Small intestine (tissue), 7 donors: ENCODE results near the gene KCTD6. TPM values are rescaled to one million over a fixed set of nuclear protein-coding genes. Genes with fewer than 3 reads are reported as not detected.
A peak's percentile ranks its signal among the peaks of the same experiment; 100 is the strongest.

ENCODE experiments used
- DNase-seq, 2 donors: peaks; one replicate each; pipeline versions ENCODE4 v3.0.0 to v3.0.0-alpha.2; 2013
- FAIRE-seq: peaks from 2 replicates; lab custom pipeline; 2012; peaks lifted over from hg19 to GRCh38; lab: Jason Lieb, UNC
- H3K27ac ChIP-seq, 3 donors: one replicate each; pipeline ENCODE4 v1.5.1; 2013; ENCODE audit warnings: low read length in 2 of 3, mild to moderate bottlenecking in 2 of 3, control low read depth in 1 of 3, inconsistent platforms in 1 of 3, low read depth in 1 of 3, moderate library complexity in 1 of 3
- H3K27me3 ChIP-seq, 3 donors: one replicate each; pipeline ENCODE4 v1.6.1; 2013; ENCODE audit warnings: low read length in 3 of 3, inconsistent platforms in 1 of 3; ENCODE audit not compliant: control insufficient read depth in 3 of 3, insufficient read depth in 3 of 3
- H3K36me3 ChIP-seq, 3 donors: one replicate each; pipeline ENCODE4 v1.6.1; 2013; ENCODE audit warnings: low read length in 3 of 3, inconsistent platforms in 1 of 3, low read depth in 1 of 3, mild to moderate bottlenecking in 1 of 3, moderate library complexity in 1 of 3; ENCODE audit not compliant: control insufficient read depth in 3 of 3, insufficient read depth in 2 of 3
- H3K4me1 ChIP-seq, 3 donors: one replicate each; pipeline ENCODE4 v1.6.1; 2013; ENCODE audit warnings: low read length in 2 of 3, inconsistent platforms in 1 of 3, low read depth in 1 of 3, mild to moderate bottlenecking in 1 of 3, moderate library complexity in 1 of 3; ENCODE audit not compliant: control insufficient read depth in 3 of 3, insufficient read depth in 2 of 3
- H3K4me3 ChIP-seq, 3 donors: one replicate each; pipeline ENCODE4 v1.5.1; 2013; ENCODE audit warnings: low read length in 3 of 3, control low read depth in 1 of 3, inconsistent platforms in 1 of 3, low read depth in 1 of 3, mild to moderate bottlenecking in 1 of 3, moderate library complexity in 1 of 3
- H3K9me3 ChIP-seq, 2 donors: one replicate each; pipeline ENCODE4 v1.6.1; 2013; ENCODE audit warnings: low read depth in 1 of 2, low read length in 1 of 2; ENCODE audit not compliant: control insufficient read depth in 2 of 2, insufficient read depth in 1 of 2
- WGBS, 3 donors: extraction: QIAGEN DNeasy Blood & Tissue Kit; methylation state at CpG; one replicate each; pipeline ENCODE4 v1.1.7; 2013; 5-methylcytosine and 5-hydroxymethylcytosine counted together
- polyA plus RNA-seq, 4 donors: library from polyadenylated mRNA; stranded (reverse) in 3 of 4; unstranded in 1 of 4; fragments of 200-250 nt in 3 of 4; fragments of 120-200 nt in 1 of 4; gene quantifications; one replicate each; pipeline versions ENCODE4 v1.2.1 to v1.2.3, GENCODE V29; 2013
- donor health status: healthy with polysubstance abuse.
- donor health status: control.
- donor health status: control.
- donor health status: Bipolar disorder and iron deficiency.
- donor health status: healthy.

KCTD6 gene
- polyA plus RNA-seq, 4 donors: 2.4 to 22.6 (median 4.7) TPM

- FAIRE-seq: no peak
- H3K36me3 ChIP-seq: peaks cover 4 to 25% (median 14%) of the 10 kb centered on the region in 3 donors
These were observed 16.5 kb downstream of the KCTD6 start for GRCh38 chr3:58508437-58508836.

GRCh38 chr3:58514405-58514804, 22.5 kb downstream of the KCTD6 start:
- H3K27ac ChIP-seq: no peak overlapping the region
- no peak for DNase-seq
- no peak for FAIRE-seq
- H3K27me3 ChIP-seq: no peaks in the 10 kb centered on the region
- H3K4me3 ChIP-seq: no peak overlapping the region
- WGBS, 3 donors: 91 to 93% (median 93%) methylated on average over 3 of the region's 3 CpGs
- no peaks in the 10 kb centered on the region for H3K9me3 ChIP-seq
- H3K4me1 ChIP-seq: peaks cover 0 to 19% (median 0%) of the 10 kb centered on the region in 3 donors
- H3K36me3 ChIP-seq: peaks cover 0 to 33% (median 13%) of the 10 kb centered on the region in 3 donors

More at GRCh38 chr3:58508437-58508836, 16.5 kb downstream of the KCTD6 start:
- no peaks in the 10 kb centered on the region for H3K4me1 ChIP-seq
- no peak overlapping the region for H3K27ac ChIP-seq
- no peaks in the 10 kb centered on the region for H3K27me3 ChIP-seq
- H3K4me3 ChIP-seq: no peak overlapping the region
- no peaks in the 10 kb centered on the region for H3K9me3 ChIP-seq
- no peak for DNase-seq
- WGBS, 3 donors: 75 to 79% (median 77%) methylated on average over 6 of the region's 6 CpGs

DNA sequence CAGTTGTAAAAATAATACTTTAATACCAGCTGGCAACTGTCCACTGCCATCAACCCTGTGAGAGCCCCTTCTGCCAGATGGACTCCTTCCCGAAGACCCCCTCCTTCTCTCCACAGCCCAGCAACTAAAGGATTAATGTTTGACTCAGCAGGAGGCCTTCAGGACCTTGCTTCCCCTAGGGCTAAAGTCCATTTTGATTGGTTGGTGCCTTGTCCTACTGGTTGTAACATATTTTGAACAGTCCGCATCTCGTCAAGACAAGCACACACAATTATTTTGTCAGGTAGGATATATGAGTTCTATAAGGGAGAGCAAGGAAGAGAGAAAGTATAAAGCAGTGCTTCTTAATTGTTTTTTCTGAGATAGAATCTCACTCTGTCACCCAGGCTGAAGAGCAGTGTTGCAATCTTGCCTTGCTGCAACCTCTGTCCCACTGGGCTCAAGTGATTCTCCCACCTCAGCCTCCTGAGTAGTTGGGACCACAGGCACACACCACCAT, 26.4 kb downstream of the KCTD6 start:
- H3K4me3 ChIP-seq: no peak overlapping the region
- H3K36me3 ChIP-seq: peaks cover 5 to 58% (median 18%) of the 10 kb centered on the region in 3 donors
- H3K9me3 ChIP-seq: no peaks in the 10 kb centered on the region
- DNase-seq: peak; percentile 46 to 82
- no peaks in the 10 kb centered on the region for H3K27me3 ChIP-seq
- no peak for FAIRE-seq
- 7 to 49% (median 29%) methylated on average over 3 of the region's 3 CpGs for WGBS, 3 donors
- H3K27ac ChIP-seq: peak overlapping the region in 1 of 3 donors; percentile 88
- peaks cover 0 to 56% (median 0%) of the 10 kb centered on the region in 3 donors for H3K4me1 ChIP-seq

DNA sequence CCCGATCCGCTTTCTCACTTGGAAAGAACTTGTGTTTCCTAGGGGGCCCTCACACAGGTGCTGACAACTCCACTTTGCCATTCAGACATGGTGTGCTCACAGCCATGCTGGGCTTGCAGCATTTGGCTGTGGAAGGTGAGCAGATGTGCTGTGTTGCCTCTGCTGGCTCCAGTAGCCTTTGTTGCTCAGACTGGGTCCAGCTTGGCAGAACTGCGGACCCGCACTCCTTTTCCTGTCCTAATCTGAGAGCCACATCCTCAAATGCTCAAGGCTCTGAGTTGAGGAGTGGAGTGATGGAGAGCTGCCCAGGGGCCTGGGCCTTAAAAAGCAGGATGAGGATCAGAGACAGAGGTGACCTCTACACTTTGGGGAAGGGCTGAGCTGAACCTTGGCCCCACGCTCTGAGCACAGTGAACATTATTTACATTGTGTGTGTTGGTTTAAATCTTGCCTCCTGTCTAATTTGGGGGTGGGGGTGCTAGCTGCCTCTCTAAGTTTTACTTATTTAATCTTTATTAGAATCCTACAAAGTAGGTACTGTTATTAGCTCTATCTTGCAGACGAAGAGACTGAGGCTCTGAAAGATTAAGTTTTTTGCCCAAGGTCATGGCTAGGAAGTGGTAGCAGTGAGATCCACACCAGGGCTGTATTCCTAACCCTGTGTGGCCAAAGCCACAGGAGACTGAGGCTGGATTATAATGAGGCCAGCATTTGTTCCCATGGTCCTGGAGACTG, 27.9 kb downstream of the KCTD6 start:
- 75 to 85% (median 81%) methylated on average over 6 of the region's 6 CpGs for WGBS, 3 donors
- Histone ChIP-seq H3K4me3 (no peak overlapping the region), H3K27ac (peak overlapping the region in 1 of 3 donors; percentile 88), H3K9me3 (no peaks in the 10 kb centered on the region), H3K4me1 (peaks cover 0 to 64% (median 0%) of the 10 kb centered on the region in 3 donors), H3K27me3 (no peaks in the 10 kb centered on the region), H3K36me3 (peaks cover 5 to 67% (median 10%) of the 10 kb centered on the region in 3 donors)
- peak in 1 of 2 donors; percentile 14 for DNase-seq
- no peak for FAIRE-seq

GRCh38 chr3:58520403-58521335, 28.8 kb downstream of the KCTD6 start:
- FAIRE-seq (no peak), DNase-seq (peak in 1 of 2 donors; percentile 60)
- Histone ChIP-seq H3K27me3 (no peaks in the 10 kb centered on the region), H3K4me1 (peaks cover 0 to 64% (median 0%) of the 10 kb centered on the region in 3 donors), H3K4me3 (no peak overlapping the region), H3K9me3 (no peaks in the 10 kb centered on the region), H3K36me3 (peaks cover 5 to 66% (median 10%) of the 10 kb centered on the region in 3 donors), H3K27ac (peak overlapping the region in 1 of 3 donors; percentile 88)
- WGBS, 3 donors: 55 to 61% (median 59%) methylated on average over 7 to 8 of the region's 8 CpGs

DNA sequence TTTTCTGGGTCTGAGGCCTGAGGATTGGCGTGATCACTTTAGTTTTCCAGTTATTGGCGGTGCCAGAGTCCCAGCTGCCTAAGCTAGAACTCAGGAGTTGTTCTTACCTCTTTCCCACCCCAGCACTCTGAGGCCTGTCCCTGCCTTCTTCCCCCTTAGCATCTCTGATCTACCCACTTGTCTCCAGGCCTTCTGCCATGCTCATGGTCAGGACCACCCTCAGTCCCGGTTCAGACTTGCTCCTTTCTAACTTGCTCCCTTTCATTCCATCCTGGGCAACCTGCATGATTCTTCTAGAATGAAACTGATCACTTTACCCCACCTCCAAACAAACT, 29.4 kb downstream of the KCTD6 start:
- Histone ChIP-seq H3K9me3 (no peaks in the 10 kb centered on the region), H3K4me1 (peaks cover 0 to 64% (median 0%) of the 10 kb centered on the region in 3 donors), H3K27me3 (no peaks in the 10 kb centered on the region), H3K36me3 (peaks cover 5 to 70% (median 10%) of the 10 kb centered on the region in 3 donors), H3K4me3 (no peak overlapping the region), H3K27ac (peak overlapping the region in 1 of 3 donors; percentile 88)
- FAIRE-seq: no peak
- no peak for DNase-seq
- 89 to 94% (median 91%) methylated on average over 3 of the region's 3 CpGs for WGBS, 3 donors

DNA sequence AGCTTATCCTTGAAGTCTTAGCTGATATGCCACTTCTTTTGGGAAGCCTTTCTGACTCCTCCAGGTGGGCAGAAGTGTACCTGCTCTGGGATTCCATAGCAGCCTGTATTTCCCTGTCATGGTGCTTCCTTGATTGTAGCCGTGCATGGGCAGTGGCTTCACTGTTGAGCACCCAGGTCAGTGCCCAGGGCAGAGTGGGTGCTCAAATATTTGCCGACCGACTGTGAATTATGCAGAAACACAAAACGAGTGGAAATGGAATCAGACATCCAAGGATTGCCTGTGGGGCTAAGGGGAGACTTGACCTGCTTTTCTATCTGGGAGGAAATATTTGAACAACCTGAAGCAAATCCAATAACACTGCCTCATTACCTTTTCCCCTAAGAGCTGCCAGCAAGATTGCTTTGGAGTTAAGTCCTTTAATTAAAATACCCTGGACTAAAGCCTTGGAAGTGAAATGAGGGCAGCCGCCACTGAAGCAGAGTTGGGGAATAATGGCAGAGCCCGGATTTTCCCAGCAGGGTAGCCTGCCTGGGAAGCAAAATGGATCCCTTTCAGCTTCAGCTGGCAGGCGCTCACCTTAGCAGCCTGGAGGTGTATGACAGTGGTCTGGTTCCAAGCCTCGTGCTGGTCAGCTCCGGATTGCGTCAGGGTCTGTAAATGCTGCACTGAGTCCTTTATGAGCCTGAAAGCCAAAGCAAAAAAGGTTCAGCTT, 30.2 kb downstream of the KCTD6 start:
- Histone ChIP-seq H3K27ac (peak overlapping the region in 1 of 3 donors; percentile 88), H3K27me3 (no peaks in the 10 kb centered on the region), H3K4me1 (peaks cover 0 to 64% (median 0%) of the 10 kb centered on the region in 3 donors), H3K36me3 (peaks cover 5 to 71% (median 14%) of the 10 kb centered on the region in 3 donors), H3K9me3 (no peaks in the 10 kb centered on the region), H3K4me3 (no peak overlapping the region)
- DNase-seq (peak in 1 of 2 donors; percentile 48), FAIRE-seq (no peak)
- 83 to 85% (median 85%) methylated on average over 10 of the region's 10 CpGs for WGBS, 3 donors
